Measurements from ENCODE around the gene WDR1. TPM values are rescaled to one million over a fixed set of nuclear protein-coding genes. Genes with fewer than 3 reads are reported as not detected.

WDR1 gene
- total and polyA plus RNA-seq, 2 donors (not counting 3 experiments of a cell fraction or from before 2014, with no cell fraction given) = 590 to 660 TPM

- H3K9me3 ChIP-seq (replicated peaks; ENCODE audit: control insufficient read depth, insufficient read depth, low read length) = no peaks in the 10 kb centered on the region
- DNase-seq (ENCODE audit: low read depth, low spot score) = no peak
- no peaks in the 10 kb centered on the region for H3K9me1 ChIP-seq (replicated peaks; ENCODE audit: control insufficient read depth, extremely low read depth, insufficient read depth, low read length)
- H3K79me2 ChIP-seq (ENCODE audit: control insufficient read depth, insufficient read depth, low read length) = no peaks in the 10 kb centered on the region
- H2AFZ ChIP-seq (ENCODE audit: low read depth, low read length) = no peak overlapping the region
- TF ChIP-seq POLR2A (IDR thresholded peaks at IDR 0.05; ENCODE audit: low read depth, low read length) (no peak), CTCF (IDR thresholded peaks at IDR 0.05; ENCODE audit: extremely low read depth in 1 of 2, insufficient read depth in 1 of 2, low read depth in 1 of 2, low read length in 2 of 2) (no peak), GATA2 (IDR thresholded peaks at IDR 0.05; ENCODE audit: insufficient read depth, insufficient read length, low read depth, low read length) (no peak), JUN (IDR thresholded peaks at IDR 0.05; ENCODE audit: borderline replicate concordance, insufficient read depth, insufficient read length, low read depth) (no peak), POLR2AphosphoS5 (IDR thresholded peaks at IDR 0.05; ENCODE audit: insufficient read depth, low read depth, low read length) (no peak), EZH2 (IDR thresholded peaks at IDR 0.05; ENCODE audit: borderline replicate concordance, low read depth, low read length, severe bottlenecking) (no peak), MYC (IDR thresholded peaks at IDR 0.05; ENCODE audit: low read depth, low read length) (no peak), MAX (IDR thresholded peaks at IDR 0.05; ENCODE audit: insufficient read depth, insufficient read length) (no peak), FOS (IDR thresholded peaks at IDR 0.05; ENCODE audit: borderline replicate concordance, insufficient read depth, low read length) (no peak)
- H3K27me3 ChIP-seq (ENCODE audit: control insufficient read depth in 2 of 2, insufficient read depth in 2 of 2, low read length in 2 of 2) = no peaks in the 10 kb centered on the region
- no TSS peak for BruUV-seq (replicated peaks)
- no peak overlapping the region for H3K4me3 ChIP-seq (replicated peaks in 1 of 3; ENCODE audit: insufficient read depth in 1 of 3, low read depth in 1 of 3, low read length in 3 of 3)
- peaks cover 6% of the 10 kb centered on the region for H3K4me1 ChIP-seq (ENCODE audit: control insufficient read depth, extremely low read depth, insufficient read depth, low read length)
- no peaks in the 10 kb centered on the region for H3K36me3 ChIP-seq (ENCODE audit: control insufficient read depth in 2 of 2, extremely low read depth in 1 of 2, insufficient read depth in 2 of 2, low read length in 2 of 2)
- H3K27ac ChIP-seq (ENCODE audit: insufficient read depth, low read depth, low read length) = no peak overlapping the region
- no peak overlapping the region for H3K4me2 ChIP-seq (ENCODE audit: insufficient read depth, low read length)
- POLR2A ChIA-PET = no interaction called here
- H3K9ac ChIP-seq (replicated peaks; ENCODE audit: extremely low read depth, insufficient read depth, low read length) = no peak overlapping the region
- dilution Hi-C loops (cut with MboI; ENCODE audit: extremely low pct_ligation_motif_present, low sequenced_read_pairs) (no loop called here), intact Hi-C loops (cut with micrococcal nuclease) (no loop called here)
- FAIRE-seq = no peak
- no peaks in the 10 kb centered on the region for H4K20me1 ChIP-seq (replicated peaks; ENCODE audit: control insufficient read depth, extremely low read depth, insufficient read depth, low read length)
- CTCF ChIA-PET = no interaction called here
Measured at GRCh38 chr4:10056334-10057022, 60.1 kb downstream of the WDR1 start.
